BLaER1 treated with 17β-estradiol and CSF1 and Interleukin-3, amounts not matched to agents 10 nM and 100 nM (cell line): ENCODE data around the gene GSC.

Experiments
- H3K27ac ChIP-seq, 11 experiments: shearing (Covaris generic); formaldehyde crosslinking; 2 replicates each; pipeline ENCODE4 v1.8.1; 2022
- H3K27me3 ChIP-seq, 11 experiments: shearing (Covaris generic); formaldehyde crosslinking; 2 replicates each; pipeline ENCODE4 v1.8.1; 2022
- H3K36me3 ChIP-seq, 11 experiments: shearing (Covaris generic); formaldehyde crosslinking; 2 replicates each; pipeline ENCODE4 v1.8.1; 2022
- H3K4me1 ChIP-seq, 10 experiments: shearing (Covaris generic); formaldehyde crosslinking; 2 replicates each; pipeline ENCODE4 v1.8.1; 2022
- H3K4me2 ChIP-seq, 11 experiments: shearing (Covaris generic); formaldehyde crosslinking; 2 replicates each; pipeline ENCODE4 v1.8.1; 2022
- H3K4me3 ChIP-seq, 10 experiments: shearing (Covaris generic); formaldehyde crosslinking; 2 replicates each; pipeline ENCODE4 v1.8.1; 2022
- H3K9ac ChIP-seq, 11 experiments: shearing (Covaris generic); formaldehyde crosslinking; 2 replicates each; pipeline ENCODE4 v1.8.1; 2022
- H3K9me3 ChIP-seq, 11 experiments: shearing (Covaris generic); formaldehyde crosslinking; replicated peaks in 1 of 11; 2 replicates each; pipeline ENCODE4 v1.8.1; 2022
- H4K20me1 ChIP-seq, 11 experiments: shearing (Covaris generic); formaldehyde crosslinking; 2 replicates each; pipeline ENCODE4 v1.8.1; 2022
- Cebpa-rat ChIP-seq, 11 experiments: shearing (Covaris generic); IDR thresholded peaks; 2 replicates each; pipeline ENCODE4 v1.8.1; 2022

Gene GSC

GRCh38 chr14:94768521-94769390 lies 1.2 kb downstream of the GSC start:
- peaks cover 92 to 100% (median 100%) of the 10 kb centered on the region in 11 experiments for H3K27me3 ChIP-seq
- peak overlapping the region in 10 of 11 experiments; percentile 20 to 72 (median 52); a peak in 19 of 22 replicates for H3K9ac ChIP-seq
- TF ChIP-seq Cebpa-rat (IDR thresholded peaks at IDR 0.05) = peak in 9 of 11 experiments; percentile 58 to 97 (median 85); a peak in 17 of 22 replicates
- peak overlapping the region; percentile 54 to 73 (median 62) for H3K4me3 ChIP-seq
- H4K20me1 ChIP-seq = peaks cover 0 to 63% (median 49%) of the 10 kb centered on the region in 11 experiments; a peak in 17 of 22 replicates
- peaks cover 15 to 24% (median 19%) of the 10 kb centered on the region in 10 experiments; a peak in 18 of 20 replicates for H3K4me1 ChIP-seq
- H3K9me3 ChIP-seq = peaks cover 5 to 20% (median 17%) of the 10 kb centered on the region in 11 experiments; a peak in 17 of 22 replicates
- H3K36me3 ChIP-seq = no peaks in the 10 kb centered on the region
- peak overlapping the region; percentile 84 to 99 (median 94) for H3K4me2 ChIP-seq
- peak overlapping the region in 6 of 11 experiments; percentile 21 to 68 (median 45); a peak in 8 of 22 replicates for H3K27ac ChIP-seq

GRCh38 chr14:94768141-94768520 lies 1.8 kb downstream of the GSC start:
- Histone ChIP-seq H3K36me3 (no peaks in the 10 kb centered on the region), H3K27ac (no peak overlapping the region), H3K9ac (peak overlapping the region in 3 of 11 experiments; percentile 53 to 72 (median 61); a peak in 5 of 22 replicates), H3K9me3 (peaks cover 4 to 14% (median 12%) of the 10 kb centered on the region in 11 experiments; a peak in 17 of 22 replicates), H4K20me1 (peaks cover 0 to 56% (median 43%) of the 10 kb centered on the region in 11 experiments; a peak in 17 of 22 replicates), H3K4me3 (peak overlapping the region; percentile 54 to 73 (median 62); a peak in 19 of 20 replicates), H3K4me2 (peak overlapping the region; percentile 84 to 99 (median 94)), H3K27me3 (peaks cover 89 to 100% (median 99%) of the 10 kb centered on the region in 11 experiments), H3K4me1 (peaks cover 15 to 24% (median 19%) of the 10 kb centered on the region in 10 experiments; a peak in 18 of 20 replicates)
- TF ChIP-seq Cebpa-rat (IDR thresholded peaks at IDR 0.05) = no peak

- Histone ChIP-seq H3K36me3 (no peaks in the 10 kb centered on the region), H3K9me3 (peaks cover 0 to 9% (median 6%) of the 10 kb centered on the region in 11 experiments; a peak in 7 of 22 replicates), H3K4me3 (no peak overlapping the region), H3K4me2 (no peak overlapping the region), H4K20me1 (peaks cover 0 to 49% (median 35%) of the 10 kb centered on the region in 11 experiments; a peak in 17 of 22 replicates), H3K9ac (no peak overlapping the region), H3K4me1 (peaks cover 15 to 24% (median 19%) of the 10 kb centered on the region in 10 experiments; a peak in 18 of 20 replicates), H3K27me3 (peaks cover 81 to 100% (median 98%) of the 10 kb centered on the region in 11 experiments), H3K27ac (no peak overlapping the region)
- TF ChIP-seq Cebpa-rat (IDR thresholded peaks at IDR 0.05) = no peak
These were observed 2.5 kb downstream of the GSC start for GRCh38 chr14:94767321-94767878.

GRCh38 chr14:94764573-94764972 lies 5.3 kb downstream of the GSC start:
- Histone ChIP-seq H3K9me3 (no peaks in the 10 kb centered on the region), H3K27ac (no peak overlapping the region), H3K36me3 (no peaks in the 10 kb centered on the region), H3K4me2 (no peak overlapping the region), H3K4me3 (no peak overlapping the region), H3K27me3 (peaks cover 53 to 79% (median 70%) of the 10 kb centered on the region in 11 experiments), H3K4me1 (peaks cover 13 to 15% (median 15%) of the 10 kb centered on the region in 10 experiments; a peak in 18 of 20 replicates), H3K9ac (no peak overlapping the region), H4K20me1 (peaks cover 0 to 24% (median 13%) of the 10 kb centered on the region in 11 experiments; a peak in 13 of 22 replicates)
- TF ChIP-seq Cebpa-rat (IDR thresholded peaks at IDR 0.05) = no peak

GRCh38 chr14:94762431-94762830 lies 7.5 kb downstream of the GSC start:
- Histone ChIP-seq H3K9me3 (no peaks in the 10 kb centered on the region), H3K4me2 (no peak overlapping the region), H3K4me3 (no peak overlapping the region), H3K27me3 (peaks cover 32 to 57% (median 49%) of the 10 kb centered on the region in 11 experiments), H3K27ac (no peak overlapping the region), H4K20me1 (peaks cover 0 to 8% (median 3%) of the 10 kb centered on the region in 11 experiments; a peak in 9 of 22 replicates), H3K36me3 (no peaks in the 10 kb centered on the region), H3K9ac (no peak overlapping the region), H3K4me1 (no peaks in the 10 kb centered on the region)
- TF ChIP-seq Cebpa-rat (IDR thresholded peaks at IDR 0.05) = no peak

GRCh38 chr14:94761997-94762377 lies 7.9 kb downstream of the GSC start:
- no peak overlapping the region for H3K4me2 ChIP-seq
- peaks cover 27 to 53% (median 44%) of the 10 kb centered on the region in 11 experiments for H3K27me3 ChIP-seq
- H3K9me3 ChIP-seq = no peaks in the 10 kb centered on the region
- H3K27ac ChIP-seq = no peak overlapping the region
- H3K36me3 ChIP-seq = no peaks in the 10 kb centered on the region
- peaks cover 0 to 4% (median 0%) of the 10 kb centered on the region in 11 experiments; a peak in 3 of 22 replicates for H4K20me1 ChIP-seq
- no peaks in the 10 kb centered on the region for H3K4me1 ChIP-seq
- no peak overlapping the region for H3K4me3 ChIP-seq
- no peak for TF ChIP-seq Cebpa-rat (IDR thresholded peaks at IDR 0.05)
- no peak overlapping the region for H3K9ac ChIP-seq

- Histone ChIP-seq H3K4me1 (no peaks in the 10 kb centered on the region), H3K9me3 (no peaks in the 10 kb centered on the region), H3K27ac (no peak overlapping the region), H3K36me3 (no peaks in the 10 kb centered on the region), H3K27me3 (peaks cover 22 to 48% (median 39%) of the 10 kb centered on the region in 11 experiments), H4K20me1 (peaks cover 0 to 4% (median 0%) of the 10 kb centered on the region in 11 experiments; a peak in 1 of 22 replicates), H3K4me3 (no peak overlapping the region), H3K9ac (no peak overlapping the region), H3K4me2 (no peak overlapping the region)
- no peak for TF ChIP-seq Cebpa-rat (IDR thresholded peaks at IDR 0.05)
These were observed 8.4 kb downstream of the GSC start for GRCh38 chr14:94761348-94761996.

- Histone ChIP-seq H3K4me2 (no peak overlapping the region), H3K27ac (no peak overlapping the region), H3K4me3 (no peak overlapping the region), H4K20me1 (no peaks in the 10 kb centered on the region), H3K9ac (no peak overlapping the region), H3K27me3 (no peaks in the 10 kb centered on the region), H3K4me1 (no peaks in the 10 kb centered on the region), H3K36me3 (no peaks in the 10 kb centered on the region), H3K9me3 (no peaks in the 10 kb centered on the region)
- TF ChIP-seq Cebpa-rat (IDR thresholded peaks at IDR 0.05) = no peak
These were observed 13.5 kb downstream of the GSC start for GRCh38 chr14:94756310-94756882.
